Type B pancreatic cell (in vitro differentiated cells): ENCODE data around the gene RPTOR. TPM values are rescaled to one million over a fixed set of nuclear protein-coding genes. Genes with fewer than 3 reads are reported as not detected.
A peak's percentile ranks its signal among the peaks of the same experiment; 100 is the strongest.

Source experiments
- DNase-seq: peaks from one replicate; pipeline ENCODE4 v3.0.0; 2021; ENCODE audit warnings: mixed read lengths; ENCODE audit not compliant: unreplicated experiment; ENCODE audit errors: extremely low spot score
- H3K27ac Mint-ChIP-seq: 2 replicates; pipeline ENCODE4 v1.8.0; 2021; ENCODE audit warnings: mild to moderate bottlenecking, mixed read lengths
- H3K27me3 Mint-ChIP-seq: 2 replicates; pipeline ENCODE4 v1.8.0; 2021; ENCODE audit warnings: mixed read lengths
- H3K36me3 Mint-ChIP-seq: 2 replicates; pipeline ENCODE4 v1.8.0; 2021; ENCODE audit warnings: mixed read lengths
- H3K4me1 Mint-ChIP-seq: one replicate; pipeline ENCODE4 v1.8.0; 2021; ENCODE audit warnings: mixed read lengths; ENCODE audit not compliant: unreplicated experiment
- H3K4me3 Mint-ChIP-seq: 2 replicates; pipeline ENCODE4 v1.8.0; 2021; ENCODE audit warnings: mild to moderate bottlenecking, mixed read lengths
- H3K9me3 Mint-ChIP-seq: 2 replicates; pipeline ENCODE4 v1.8.0; 2021; ENCODE audit warnings: mixed read lengths
- CTCF ChIP-seq: fragments of 200-600 bp; sonication (generic); conservative IDR thresholded peaks from 2 replicates; pipeline ENCODE4 v1.5.0; 2021; ENCODE audit warnings: antibody characterized with exemption, mild to moderate bottlenecking
- total RNA-seq: library from RNA; stranded (reverse); gene quantifications from 2 replicates; pipeline ENCODE4 v1.2.1, GENCODE V29; 2021; ENCODE audit warnings: low replicate concordance

RPTOR gene
- total RNA-seq, 1 donor from 2014 or later, result 39.8 TPM

- DNase-seq, result no peak
- no peak overlapping the region for H3K27ac Mint-ChIP-seq
- no peaks in the 10 kb centered on the region for H3K9me3 Mint-ChIP-seq
- no peak overlapping the region for H3K4me3 Mint-ChIP-seq
- TF ChIP-seq CTCF, result no peak
- no peaks in the 10 kb centered on the region for H3K27me3 Mint-ChIP-seq
- H3K4me1 Mint-ChIP-seq, result peaks cover 33% of the 10 kb centered on the region
- peaks cover 12% of the 10 kb centered on the region for H3K36me3 Mint-ChIP-seq
These were observed 173.1 kb downstream of the RPTOR start for GRCh38 chr17:80717720-80718083.

DNA sequence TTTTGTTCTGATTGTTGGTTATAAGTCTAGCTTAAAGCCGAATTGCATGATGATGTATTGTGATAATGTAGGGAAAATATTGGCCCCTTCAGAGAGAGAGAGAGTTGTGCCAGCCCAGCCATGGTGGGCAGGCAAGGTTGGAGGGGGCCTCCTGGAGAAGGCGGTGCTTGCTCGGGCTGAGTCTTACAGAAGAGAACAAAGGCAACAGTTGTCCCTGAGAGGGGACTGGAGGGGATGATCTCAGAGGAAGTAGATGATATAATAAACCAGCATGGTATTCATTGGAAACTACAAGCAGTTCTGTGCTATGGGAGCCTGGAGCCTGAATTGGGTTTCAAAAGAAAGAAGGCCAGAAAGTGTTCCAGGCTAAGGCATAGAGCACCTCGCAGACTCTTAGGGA lies 173.8 kb downstream of the RPTOR start:
- peaks cover 10% of the 10 kb centered on the region for H3K36me3 Mint-ChIP-seq
- no peak for TF ChIP-seq CTCF
- H3K27ac Mint-ChIP-seq, result peak overlapping the region; percentile 10
- no peaks in the 10 kb centered on the region for H3K27me3 Mint-ChIP-seq
- no peak for DNase-seq
- H3K4me1 Mint-ChIP-seq, result peaks cover 33% of the 10 kb centered on the region
- no peaks in the 10 kb centered on the region for H3K9me3 Mint-ChIP-seq
- H3K4me3 Mint-ChIP-seq, result no peak overlapping the region

- Mint-ChIP-seq H3K9me3 (no peaks in the 10 kb centered on the region), H3K27ac (no peak overlapping the region), H3K4me1 (peaks cover 39% of the 10 kb centered on the region), H3K36me3 (peaks cover 13% of the 10 kb centered on the region), H3K4me3 (no peak overlapping the region), H3K27me3 (no peaks in the 10 kb centered on the region)
- no peak for DNase-seq
- TF ChIP-seq CTCF, result no peak
These were observed 174.8 kb downstream of the RPTOR start for GRCh38 chr17:80719449-80719848.

DNA sequence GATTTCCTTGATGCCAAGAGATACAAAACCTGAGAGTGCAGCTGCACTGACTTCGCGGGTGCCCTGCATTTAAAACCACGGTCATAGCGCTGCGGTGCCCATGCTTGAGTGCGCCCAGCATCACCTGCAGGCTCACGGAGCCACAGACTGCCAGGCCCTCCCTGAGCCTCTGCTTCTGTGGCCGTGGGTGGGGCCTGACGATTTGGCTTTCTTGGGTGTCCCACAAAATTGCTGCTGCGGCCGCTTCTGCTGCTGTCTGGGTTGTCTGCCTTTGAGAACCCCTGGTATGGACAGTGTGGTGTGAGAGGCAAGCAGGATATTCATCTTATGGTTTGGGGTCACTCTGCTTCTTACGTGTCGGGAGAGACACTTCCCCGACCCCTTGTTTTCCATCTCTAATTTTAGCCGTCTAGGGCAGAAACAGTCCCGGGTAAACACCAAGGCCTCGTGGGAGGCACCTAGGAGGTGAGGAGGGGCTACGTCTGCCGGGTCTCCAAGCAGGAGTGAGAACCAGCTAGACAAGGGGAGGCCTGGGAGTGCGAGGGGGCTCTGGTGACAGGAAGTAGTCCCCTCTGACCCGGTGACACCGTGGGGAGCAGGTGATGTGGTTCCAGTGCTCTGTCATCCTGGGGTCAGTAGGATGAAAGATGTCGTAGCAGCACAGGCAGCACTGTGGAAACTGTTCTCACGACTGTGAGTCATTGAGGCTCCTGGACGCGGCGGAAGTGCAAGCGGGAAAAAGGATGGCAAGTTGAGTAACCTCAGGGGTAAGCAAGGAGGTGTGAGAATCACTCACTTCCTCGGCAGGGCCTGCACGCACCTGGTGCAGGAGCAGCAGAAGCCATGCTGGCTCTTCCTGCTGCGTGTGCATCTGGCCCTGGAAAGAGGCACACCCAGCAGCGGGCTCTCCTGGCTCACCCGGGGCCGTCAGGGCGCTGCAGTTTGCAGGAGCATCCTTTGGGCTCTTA lies 176.3 kb downstream of the RPTOR start:
- H3K4me1 Mint-ChIP-seq, result peaks cover 52% of the 10 kb centered on the region

GRCh38 chr17:80722661-80723060 lies 178.0 kb downstream of the RPTOR start:
- no peaks in the 10 kb centered on the region for H3K27me3 Mint-ChIP-seq
- no peak overlapping the region for H3K27ac Mint-ChIP-seq
- H3K4me3 Mint-ChIP-seq, result no peak overlapping the region
- no peak for DNase-seq
- H3K9me3 Mint-ChIP-seq, result no peaks in the 10 kb centered on the region
- no peak for TF ChIP-seq CTCF
- H3K36me3 Mint-ChIP-seq, result peaks cover 14% of the 10 kb centered on the region
- peaks cover 44% of the 10 kb centered on the region for H3K4me1 Mint-ChIP-seq

More for the DNA sequence above, 176.3 kb downstream of the RPTOR start:
- Mint-ChIP-seq H3K36me3 (peaks cover 9% of the 10 kb centered on the region), H3K9me3 (no peaks in the 10 kb centered on the region), H3K4me3 (no peak overlapping the region), H3K27me3 (no peaks in the 10 kb centered on the region), H3K27ac (no peak overlapping the region)
- no peak for DNase-seq
- TF ChIP-seq CTCF, result no peak
